ENCODE data around the gene RHOT1. TPM values are rescaled to one million over a fixed set of nuclear protein-coding genes. Genes with fewer than 3 reads are reported as not detected.
"Not testable (repeated sequence)": the region's sequence is repeated elsewhere in the genome, so short reads cannot be mapped to it uniquely, and the experiment has no call there.

The RHOT1 gene
- total RNA-seq = 10 to 100 TPM; 18.7 to 26.8 (median 24.1) TPM
- 39.0 TPM for total RNA-seq (2013)
- total RNA-seq = 18.6 to 69.2 (median 48.0) reads per million in 29 experiments

- Mint-ChIP-seq H3K36me3 (peaks cover 3% of the 10 kb centered on the region), H3K27ac (peak within 1 kb of the TSS; percentile 87 to 90), H3K27me3 (no peaks in the 10 kb centered on the region), H3K4me3 (peak within 1 kb of the TSS; percentile 93 to 99 (median 95)), H3K4me1 (peaks cover 23 to 36% (median 31%) of the 10 kb centered on the region in 3 donors), H3K9me3 (no peaks in the 10 kb centered on the region)
- under 1% methylated on average over 79 of the region's 84 CpGs for WGBS (ENCODE audit: insufficient coverage)
- no peaks in the 10 kb centered on the region for H3K27me3 ChIP-seq (replicated peaks in 1 of 2; ENCODE audit: control insufficient read depth in 2 of 2, extremely low read depth in 1 of 2, insufficient read depth in 2 of 2, low read length in 1 of 2)
- DNase-seq (peak; percentile 37 to 89 (median 68)), ATAC-seq (replicated peaks in 1 of 4) (peak; percentile 81 to 90 (median 82))
- ChIA-PET POLR2A (no interaction called here), CTCF (interaction anchor here (0.5 to 5.9 kb wide), 3 partner anchors 15 to 175 kb away, joined by 3 to 44 read pairs (median 5); no protein-coding TSS in a partner anchor)
- H3K27ac ChIP-seq (ENCODE audit: low read length) = peak within 1 kb of the TSS; percentile 58
- no peaks in the 10 kb centered on the region for H3K36me3 ChIP-seq (ENCODE audit: control insufficient read depth in 2 of 2, extremely low read depth in 1 of 2, insufficient read depth in 1 of 2, low read length in 1 of 2)
- H3K9me3 ChIP-seq = no peaks in the 10 kb centered on the region
- H3K4me1 ChIP-seq (ENCODE audit: control insufficient read depth in 1 of 2, extremely low read depth in 1 of 2, insufficient read depth in 2 of 2, low read length in 2 of 2) = peaks cover 12 to 31% of the 10 kb centered on the region in 2 experiments
- peak within 1 kb of the TSS; percentile 68 to 95 for H3K4me3 ChIP-seq (ENCODE audit: control insufficient read depth in 1 of 2, extremely low read depth in 1 of 2, low read length in 1 of 2)
Observed at GRCh38 chr17:32142038-32142856, at the start of gene RHOT1. TSS of gene RHOT1 (plus strand) at chr17:32142502. CDS start at chr17:32142693, 191 bp downstream.

- WGBS (ENCODE audit: insufficient coverage) = no CpG with 5 or more reads among the region's 2 CpGs
- ChIA-PET CTCF (interaction anchor here in 1 of 2 donors (0.6 kb wide), 1 partner anchor 9 kb away, joined by 3 read pairs; no protein-coding TSS in a partner anchor), POLR2A (no interaction called here)
- Histone ChIP-seq H3K27me3 (replicated peaks in 1 of 2; ENCODE audit: control insufficient read depth in 2 of 2, extremely low read depth in 1 of 2, insufficient read depth in 2 of 2, low read length in 1 of 2) (peaks cover 0 to 4% of the 10 kb centered on the region in 2 experiments), H3K27ac (ENCODE audit: low read length) (no peak overlapping the region), H3K4me3 (ENCODE audit: control insufficient read depth in 1 of 2, extremely low read depth in 1 of 2, low read length in 1 of 2) (no peak overlapping the region), H3K4me1 (ENCODE audit: control insufficient read depth in 1 of 2, extremely low read depth in 1 of 2, insufficient read depth in 2 of 2, low read length in 2 of 2) (peaks cover 10 to 13% of the 10 kb centered on the region in 2 experiments), H3K36me3 (ENCODE audit: control insufficient read depth in 2 of 2, extremely low read depth in 1 of 2, insufficient read depth in 1 of 2, low read length in 1 of 2) (no peaks in the 10 kb centered on the region), H3K9me3 (no peaks in the 10 kb centered on the region)
- Mint-ChIP-seq H3K36me3 (no peaks in the 10 kb centered on the region), H3K27me3 (no peaks in the 10 kb centered on the region), H3K4me3 (no peak overlapping the region), H3K4me1 (peaks cover 10 to 20% (median 19%) of the 10 kb centered on the region in 3 donors), H3K9me3 (no peaks in the 10 kb centered on the region), H3K27ac (no peak overlapping the region)
- DNase-seq = no peak
- no peak for ATAC-seq (replicated peaks in 1 of 4)
Observed at GRCh38 chr17:32099686-32100085, 42.6 kb upstream of the RHOT1 start.

- not testable (repeated sequence) for H3K4me3 ChIP-seq (ENCODE audit: control insufficient read depth in 1 of 2, extremely low read depth in 1 of 2, low read length in 1 of 2); H3K4me3 Mint-ChIP-seq; DNase-seq; H3K27ac ChIP-seq (ENCODE audit: low read length); H3K27ac Mint-ChIP-seq; H3K36me3 ChIP-seq (ENCODE audit: control insufficient read depth in 2 of 2, extremely low read depth in 1 of 2, insufficient read depth in 1 of 2, low read length in 1 of 2); H3K27me3 ChIP-seq (replicated peaks in 1 of 2; ENCODE audit: control insufficient read depth in 2 of 2, extremely low read depth in 1 of 2, insufficient read depth in 2 of 2, low read length in 1 of 2); H3K9me3 Mint-ChIP-seq; ATAC-seq (replicated peaks in 1 of 4); H3K36me3 Mint-ChIP-seq; H3K27me3 Mint-ChIP-seq; H3K9me3 ChIP-seq
- peaks cover 10 to 19% of the 10 kb centered on the region in 2 experiments for H3K4me1 ChIP-seq (ENCODE audit: control insufficient read depth in 1 of 2, extremely low read depth in 1 of 2, insufficient read depth in 2 of 2, low read length in 2 of 2)
- ChIA-PET POLR2A (interaction anchor here in 1 of 2 donors (0.6 kb wide), 1 partner anchor 113 kb away, joined by 4 read pairs; no protein-coding TSS in a partner anchor), CTCF (interaction anchor here in 1 of 2 donors (0.6 kb wide), 1 partner anchor 9 kb away, joined by 3 read pairs; no protein-coding TSS in a partner anchor)
- 100% methylated on average over 3 of the region's 8 CpGs for WGBS (ENCODE audit: insufficient coverage)
- peaks cover 12 to 21% (median 21%) of the 10 kb centered on the region in 3 donors for H3K4me1 Mint-ChIP-seq
Observed at GRCh38 chr17:32100323-32100722, 42.0 kb upstream of the RHOT1 start.

- Mint-ChIP-seq H3K27me3 (no peaks in the 10 kb centered on the region), H3K4me3 (no peak overlapping the region), H3K4me1 (peaks cover 17 to 24% (median 23%) of the 10 kb centered on the region in 3 donors), H3K36me3 (no peaks in the 10 kb centered on the region), H3K9me3 (no peaks in the 10 kb centered on the region), H3K27ac (peak overlapping the region in 1 of 2 donors; percentile 12)
- 90% methylated on average over 6 of the region's 8 CpGs for WGBS (ENCODE audit: insufficient coverage)
- H3K36me3 ChIP-seq (ENCODE audit: control insufficient read depth in 2 of 2, extremely low read depth in 1 of 2, insufficient read depth in 1 of 2, low read length in 1 of 2) = no peaks in the 10 kb centered on the region
- H3K27me3 ChIP-seq (replicated peaks in 1 of 2; ENCODE audit: control insufficient read depth in 2 of 2, extremely low read depth in 1 of 2, insufficient read depth in 2 of 2, low read length in 1 of 2) = peaks cover 0 to 4% of the 10 kb centered on the region in 2 experiments
- no peak overlapping the region for H3K4me3 ChIP-seq (ENCODE audit: control insufficient read depth in 1 of 2, extremely low read depth in 1 of 2, low read length in 1 of 2)
- ChIA-PET CTCF (interaction anchor here in 1 of 2 donors (0.6 kb wide), 1 partner anchor 26 kb away, joined by 3 read pairs; no protein-coding TSS in a partner anchor), POLR2A (interaction anchor here in 1 of 2 donors (0.6 kb wide), 1 partner anchor 114 kb away, joined by 4 read pairs; no protein-coding TSS in a partner anchor)
- no peak for ATAC-seq (replicated peaks in 1 of 4)
- H3K27ac ChIP-seq (ENCODE audit: low read length) = no peak overlapping the region
- no peak for DNase-seq
- H3K4me1 ChIP-seq (ENCODE audit: control insufficient read depth in 1 of 2, extremely low read depth in 1 of 2, insufficient read depth in 2 of 2, low read length in 2 of 2) = peaks cover 10 to 19% of the 10 kb centered on the region in 2 experiments
- no peaks in the 10 kb centered on the region for H3K9me3 ChIP-seq
Observed at GRCh38 chr17:32100971-32101631, 41.2 kb upstream of the RHOT1 start.

- Histone ChIP-seq H3K27me3 (replicated peaks in 1 of 2; ENCODE audit: control insufficient read depth in 2 of 2, extremely low read depth in 1 of 2, insufficient read depth in 2 of 2, low read length in 1 of 2) (peaks cover 0 to 4% of the 10 kb centered on the region in 2 experiments), H3K4me1 (ENCODE audit: control insufficient read depth in 1 of 2, extremely low read depth in 1 of 2, insufficient read depth in 2 of 2, low read length in 2 of 2) (peaks cover 21 to 25% of the 10 kb centered on the region in 2 experiments), H3K27ac (ENCODE audit: low read length) (no peak overlapping the region), H3K9me3 (no peaks in the 10 kb centered on the region), H3K4me3 (ENCODE audit: control insufficient read depth in 1 of 2, extremely low read depth in 1 of 2, low read length in 1 of 2) (no peak overlapping the region), H3K36me3 (ENCODE audit: control insufficient read depth in 2 of 2, extremely low read depth in 1 of 2, insufficient read depth in 1 of 2, low read length in 1 of 2) (no peaks in the 10 kb centered on the region)
- CTCF ChIA-PET = no interaction called here
- Mint-ChIP-seq H3K27ac (peak overlapping the region in 1 of 2 donors; percentile 22), H3K4me1 (peaks cover 27 to 30% (median 29%) of the 10 kb centered on the region in 3 donors), H3K27me3 (no peaks in the 10 kb centered on the region), H3K36me3 (no peaks in the 10 kb centered on the region), H3K4me3 (no peak overlapping the region), H3K9me3 (no peaks in the 10 kb centered on the region)
- ATAC-seq (replicated peaks in 1 of 4) (no peak), DNase-seq (no peak)
- POLR2A ChIA-PET = no interaction called here
- WGBS (ENCODE audit: insufficient coverage) = 94% methylated on average over 5 of the region's 5 CpGs
Observed at GRCh38 chr17:32102172-32102571, 40.1 kb upstream of the RHOT1 start.

GRCh38 chr17:32102646-32103186 lies 39.6 kb upstream of the RHOT1 start:
- no peaks in the 10 kb centered on the region for H3K27me3 Mint-ChIP-seq
- CTCF ChIA-PET = no interaction called here
- no peak overlapping the region for H3K27ac Mint-ChIP-seq
- Histone ChIP-seq H3K9me3 (no peaks in the 10 kb centered on the region), H3K36me3 (ENCODE audit: control insufficient read depth in 2 of 2, extremely low read depth in 1 of 2, insufficient read depth in 1 of 2, low read length in 1 of 2) (no peaks in the 10 kb centered on the region), H3K4me1 (ENCODE audit: control insufficient read depth in 1 of 2, extremely low read depth in 1 of 2, insufficient read depth in 2 of 2, low read length in 2 of 2) (peaks cover 22 to 28% of the 10 kb centered on the region in 2 experiments), H3K27ac (ENCODE audit: low read length) (no peak overlapping the region), H3K4me3 (ENCODE audit: control insufficient read depth in 1 of 2, extremely low read depth in 1 of 2, low read length in 1 of 2) (no peak overlapping the region), H3K27me3 (replicated peaks in 1 of 2; ENCODE audit: control insufficient read depth in 2 of 2, extremely low read depth in 1 of 2, insufficient read depth in 2 of 2, low read length in 1 of 2) (peaks cover 0 to 4% of the 10 kb centered on the region in 2 experiments)
- WGBS (ENCODE audit: insufficient coverage) = no CpG with 5 or more reads among the region's 5 CpGs
- ATAC-seq (replicated peaks in 1 of 4) (no peak), DNase-seq (no peak)
- peaks cover 33 to 35% (median 34%) of the 10 kb centered on the region in 3 donors for H3K4me1 Mint-ChIP-seq
- H3K9me3 Mint-ChIP-seq = no peaks in the 10 kb centered on the region
- POLR2A ChIA-PET = no interaction called here
- H3K36me3 Mint-ChIP-seq = no peaks in the 10 kb centered on the region
- H3K4me3 Mint-ChIP-seq = no peak overlapping the region
